GM10248 (cell line): ENCODE data around the gene COL16A1.

Experiments used
- CTCF ChIA-PET: fragments of 300-600 bp; sonication (Branson Sonifier 250); formaldehyde crosslinking; extraction: SDS; loops from one replicate; lab custom pipeline; 2021; ENCODE audit warnings: antibody characterized with exemption; lab: Yijun Ruan, JAX
- POLR2A ChIA-PET: fragments of 350-650 bp; sonication (Branson Sonifier 250); formaldehyde crosslinking; extraction: SDS; loops from one replicate; lab custom pipeline; 2020; ENCODE audit warnings: antibody characterized with exemption; lab: Yijun Ruan, JAX
- DNase-seq: peaks from one replicate; pipeline ENCODE4 v3.0.0; 2012; ENCODE audit errors: extremely low spot score
- TF ChIP-seq, protein P1 (sequence below): IDR thresholded peaks from 2 replicates; pipeline ENCODE4 v1.5.1; 2012; ENCODE audit warnings: mild to moderate bottlenecking, low read depth; ENCODE audit errors: extremely low read depth, missing control alignments, control extremely low read depth

The COL16A1 gene

DNA sequence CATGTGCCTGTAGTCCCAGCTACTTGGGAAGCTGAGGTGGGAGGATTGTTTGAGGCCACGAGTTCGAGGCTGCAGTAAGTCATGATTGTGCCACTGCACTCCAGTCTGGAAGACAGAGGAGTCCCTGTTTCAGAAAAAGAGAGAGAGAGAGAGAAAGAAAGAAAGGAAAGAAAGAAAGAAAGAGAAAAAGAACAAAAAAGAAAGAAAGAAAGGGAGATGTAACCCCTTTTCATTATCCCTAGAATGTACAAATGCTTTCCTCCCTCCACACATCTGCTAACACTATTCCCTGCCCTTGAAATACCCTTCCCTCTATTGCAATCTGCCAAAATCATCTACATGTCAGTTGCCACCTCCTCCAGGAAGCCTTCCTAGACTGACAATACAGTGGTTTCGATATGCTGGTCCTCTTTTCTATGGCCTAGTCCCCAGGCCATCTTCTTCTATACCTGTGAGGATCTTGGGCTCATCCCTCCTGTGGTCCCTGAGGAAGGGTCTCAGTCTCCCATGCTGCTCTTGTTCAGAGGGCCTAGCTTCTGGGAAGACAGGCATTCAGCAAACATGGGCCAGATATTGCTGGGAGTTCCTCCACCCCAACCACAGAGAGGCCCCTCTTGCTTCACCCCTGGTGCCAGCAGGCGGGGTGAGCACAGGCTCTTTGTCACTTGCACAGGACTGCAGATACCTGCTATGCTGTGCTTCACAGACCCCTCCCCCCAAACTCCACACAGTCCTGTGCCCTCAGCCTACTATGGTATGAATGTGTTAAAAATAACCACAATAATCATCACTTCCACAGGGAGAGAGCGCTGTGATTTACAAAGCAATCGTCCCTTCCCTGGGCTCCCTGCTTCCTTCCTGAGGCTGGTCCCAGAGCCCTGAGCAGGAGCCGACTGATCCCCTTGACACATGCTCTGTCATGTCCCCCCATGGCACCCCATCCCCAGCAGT, 46.2 kb upstream of the COL16A1 start:
- ChIA-PET POLR2A (no interaction called here), CTCF (interaction anchor here (1.1 to 6.2 kb wide), 4 partner anchors 14 to 86 kb away, joined by 3 to 67 read pairs (median 3); no protein-coding TSS in a partner anchor)
- DNase-seq = no peak
- TF ChIP-seq, protein P1, sequence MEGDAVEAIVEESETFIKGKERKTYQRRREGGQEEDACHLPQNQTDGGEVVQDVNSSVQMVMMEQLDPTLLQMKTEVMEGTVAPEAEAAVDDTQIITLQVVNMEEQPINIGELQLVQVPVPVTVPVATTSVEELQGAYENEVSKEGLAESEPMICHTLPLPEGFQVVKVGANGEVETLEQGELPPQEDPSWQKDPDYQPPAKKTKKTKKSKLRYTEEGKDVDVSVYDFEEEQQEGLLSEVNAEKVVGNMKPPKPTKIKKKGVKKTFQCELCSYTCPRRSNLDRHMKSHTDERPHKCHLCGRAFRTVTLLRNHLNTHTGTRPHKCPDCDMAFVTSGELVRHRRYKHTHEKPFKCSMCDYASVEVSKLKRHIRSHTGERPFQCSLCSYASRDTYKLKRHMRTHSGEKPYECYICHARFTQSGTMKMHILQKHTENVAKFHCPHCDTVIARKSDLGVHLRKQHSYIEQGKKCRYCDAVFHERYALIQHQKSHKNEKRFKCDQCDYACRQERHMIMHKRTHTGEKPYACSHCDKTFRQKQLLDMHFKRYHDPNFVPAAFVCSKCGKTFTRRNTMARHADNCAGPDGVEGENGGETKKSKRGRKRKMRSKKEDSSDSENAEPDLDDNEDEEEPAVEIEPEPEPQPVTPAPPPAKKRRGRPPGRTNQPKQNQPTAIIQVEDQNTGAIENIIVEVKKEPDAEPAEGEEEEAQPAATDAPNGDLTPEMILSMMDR = no peak

GRCh38 chr1:31748365-31748764, 44.5 kb upstream of the COL16A1 start:
- CTCF ChIA-PET = interaction anchor here (1.1 to 6.2 kb wide), 9 partner anchors 10 to 215 kb away, joined by 3 to 67 read pairs (median 3); no protein-coding TSS in a partner anchor
- DNase-seq = no peak
- TF ChIP-seq, protein P1 = no peak
- POLR2A ChIA-PET = no interaction called here

- TF ChIP-seq, protein P1 = no peak
- DNase-seq = no peak
- CTCF ChIA-PET = interaction anchor here (1.1 to 6.2 kb wide), 7 partner anchors 9 to 83 kb away, joined by 3 to 67 read pairs (median 4); no protein-coding TSS in a partner anchor
- POLR2A ChIA-PET = no interaction called here
These were observed 43.5 kb upstream of the COL16A1 start for GRCh38 chr1:31747304-31747703.

GRCh38 chr1:31746687-31747086, 42.9 kb upstream of the COL16A1 start:
- ChIA-PET POLR2A (no interaction called here), CTCF (interaction anchor here (0.9 to 6.2 kb wide), 11 partner anchors 9 to 198 kb away, joined by 3 to 67 read pairs (median 4); no protein-coding TSS in a partner anchor)
- TF ChIP-seq, protein P1 = no peak
- no peak for DNase-seq

- TF ChIP-seq, protein P1 = no peak
- CTCF ChIA-PET = interaction anchor here (0.8 to 6.2 kb wide), 24 partner anchors 8 to 197 kb away, joined by 3 to 67 read pairs (median 5); partner anchors contain the start of gene COL16A1
- DNase-seq = no peak
These were observed 42.3 kb upstream of the COL16A1 start for GRCh38 chr1:31745946-31746670.

More at GRCh38 chr1:31745946-31746670, 42.3 kb upstream of the COL16A1 start:
- POLR2A ChIA-PET = no interaction called here
